Activated T-cell treated with anti-CD3 and anti-CD28 coated beads for 1 hour (primary cell): ENCODE measurements around the gene CCL24.
"Not testable (repeated sequence)": the region's sequence is repeated elsewhere in the genome, so short reads cannot be mapped to it uniquely, and the experiment has no call there.

ENCODE experiments used
- DNase-seq: peaks from one replicate; pipeline ENCODE4 v3.0.0-alpha.2; 2020; ENCODE audit warnings: low read depth

The CCL24 gene

GRCh38 chr7:75780647-75781273 is 32.8 kb downstream of the CCL24 start:
- not testable (repeated sequence) for DNase-seq

- DNase-seq = not testable (repeated sequence)
These were observed 34.1 kb downstream of the CCL24 start for GRCh38 chr7:75779516-75779915.

GRCh38 chr7:75779035-75779434 is 34.6 kb downstream of the CCL24 start:
- not testable (repeated sequence) for DNase-seq

GRCh38 chr7:75776295-75776971 is 37.2 kb downstream of the CCL24 start:
- DNase-seq = peak; percentile 12

GRCh38 chr7:75773958-75774357 is 39.6 kb downstream of the CCL24 start:
- DNase-seq = not testable (repeated sequence)

GRCh38 chr7:75772081-75773077 is 41.2 kb downstream of the CCL24 start, which contains the start of gene CCL26:
Gene CCL26, minus strand, starts transcription at chr7:75772211. Its CDS starts 35 bp downstream, at chr7:75772176.
- DNase-seq = no peak

GRCh38 chr7:75771224-75771623 is 42.4 kb downstream of the CCL24 start:
- no peak for DNase-seq

- no peak for DNase-seq
These were observed 51.2 kb downstream of the CCL24 start for GRCh38 chr7:75762350-75762917.

GRCh38 chr7:75761801-75762200 is 51.8 kb downstream of the CCL24 start:
- DNase-seq = not testable (repeated sequence)
